Measurements from ENCODE around the gene SLC2A2.

The SLC2A2 gene

GRCh38 chr3:171028779-171029232 is 2.3 kb upstream of the SLC2A2 start:
- DNase-seq (ENCODE audit: low read depth): peak; percentile 81

- peak; percentile 91 for DNase-seq (ENCODE audit: low read depth)
These were observed 1.7 kb upstream of the SLC2A2 start for GRCh38 chr3:171028025-171028778.

GRCh38 chr3:171023566-171023965 is 3.0 kb downstream of the SLC2A2 start:
- DNase-seq (ENCODE audit: low read depth): no peak

- no peak for DNase-seq (ENCODE audit: low read depth)
These were observed 5.1 kb downstream of the SLC2A2 start for GRCh38 chr3:171021377-171021776.

DNA sequence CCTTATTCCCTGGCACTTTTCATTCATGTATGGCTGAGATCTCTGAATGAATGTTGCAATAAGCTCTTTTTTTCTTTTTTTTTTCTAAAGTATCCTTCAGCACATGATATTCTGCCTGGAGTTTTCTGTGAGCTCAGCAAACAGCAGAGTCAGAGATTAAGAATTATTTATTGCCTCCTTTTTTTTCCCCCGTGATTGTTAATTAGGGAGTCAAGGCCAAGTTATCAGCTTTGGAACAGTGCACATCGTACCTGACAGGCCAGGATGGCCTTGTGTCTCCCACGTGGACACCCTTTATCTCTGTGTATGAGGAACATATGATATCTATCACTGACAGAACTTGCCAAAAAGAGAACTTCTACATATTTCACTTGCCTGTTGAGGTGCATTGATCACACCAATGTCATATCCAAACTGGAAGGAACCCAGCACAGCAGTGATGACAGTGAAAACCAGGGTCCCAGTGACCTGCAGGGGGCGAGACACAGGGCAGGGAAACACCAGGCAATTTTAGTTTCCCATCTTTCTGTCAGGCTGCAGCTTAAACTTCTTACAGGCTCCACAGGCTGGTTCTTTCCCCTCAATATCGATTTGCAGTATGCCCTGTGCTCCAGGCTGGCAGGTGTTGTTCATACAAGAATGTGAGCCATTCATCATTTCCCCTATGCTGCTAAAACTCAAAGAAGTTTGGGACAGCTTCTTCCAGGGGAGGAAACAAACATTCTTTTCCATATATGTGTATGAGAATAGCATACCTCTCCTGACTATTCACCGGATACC is 8.2 kb downstream of the SLC2A2 start:
- no peak for DNase-seq (ENCODE audit: low read depth)

- DNase-seq (ENCODE audit: low read depth): no peak
These were observed 12.4 kb downstream of the SLC2A2 start for GRCh38 chr3:171013822-171014748.

DNA sequence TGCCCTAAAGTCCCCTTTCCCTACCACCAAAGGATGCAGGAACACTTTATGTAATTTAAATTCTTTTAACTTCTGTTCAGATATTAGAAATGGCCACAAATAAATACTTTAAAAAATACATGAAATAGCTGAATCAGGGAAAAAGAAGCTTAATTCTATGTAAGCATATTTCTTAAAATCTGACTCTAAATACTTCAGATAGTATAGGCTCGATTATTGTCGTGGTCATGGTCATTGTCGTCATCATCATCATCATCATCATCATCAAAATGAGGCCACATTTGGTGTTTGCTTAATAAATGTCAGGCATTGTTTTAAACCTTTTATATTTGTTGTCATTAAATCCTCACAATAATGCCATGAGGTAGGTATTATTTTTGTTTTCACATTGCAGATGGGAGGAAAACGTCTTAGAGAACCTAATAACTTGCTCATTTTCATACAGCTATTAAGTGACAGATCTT is 14.6 kb downstream of the SLC2A2 start:
- DNase-seq (ENCODE audit: low read depth): no peak

GRCh38 chr3:171011109-171011872 is 15.2 kb downstream of the SLC2A2 start:
- DNase-seq (ENCODE audit: low read depth): no peak

DNA sequence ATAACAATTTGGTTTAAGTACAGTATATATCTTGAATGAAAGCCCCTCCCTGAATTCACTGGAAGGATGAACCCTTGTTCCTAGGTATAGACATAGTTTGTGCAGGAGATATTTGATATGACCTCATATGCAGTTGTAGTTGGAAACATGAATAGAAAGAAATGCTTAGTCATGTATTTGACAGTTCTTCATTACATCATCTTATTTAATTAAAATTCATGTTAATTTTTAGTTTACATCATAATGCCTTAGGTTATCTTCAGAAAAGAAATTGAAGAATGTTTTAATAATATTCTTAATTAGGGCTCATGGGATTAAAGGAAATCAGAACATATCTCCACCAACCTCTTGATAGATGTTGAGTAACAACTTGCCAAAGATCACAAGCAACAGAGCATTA is 19.2 kb downstream of the SLC2A2 start:
- DNase-seq (ENCODE audit: low read depth): no peak

DNA sequence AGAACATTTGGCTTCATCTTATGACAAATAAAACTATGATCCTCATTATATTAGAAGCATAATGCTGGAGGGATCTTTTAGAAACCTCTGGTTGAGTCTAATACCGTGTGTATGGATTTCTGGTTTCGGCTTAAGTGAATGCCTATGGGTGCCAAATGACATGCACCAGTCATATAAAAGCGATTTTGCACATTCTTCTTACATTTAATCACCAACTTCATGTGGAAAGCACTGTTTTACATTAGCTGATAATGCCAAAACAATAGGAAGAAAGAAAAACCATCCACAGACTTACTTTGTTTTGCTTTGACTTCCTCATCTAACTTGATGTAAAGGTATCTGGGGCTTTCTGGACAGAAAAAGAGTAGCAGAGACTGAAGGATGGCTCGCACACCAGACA is 20.9 kb downstream of the SLC2A2 start:
- DNase-seq (ENCODE audit: low read depth): peak; percentile 42

DNA sequence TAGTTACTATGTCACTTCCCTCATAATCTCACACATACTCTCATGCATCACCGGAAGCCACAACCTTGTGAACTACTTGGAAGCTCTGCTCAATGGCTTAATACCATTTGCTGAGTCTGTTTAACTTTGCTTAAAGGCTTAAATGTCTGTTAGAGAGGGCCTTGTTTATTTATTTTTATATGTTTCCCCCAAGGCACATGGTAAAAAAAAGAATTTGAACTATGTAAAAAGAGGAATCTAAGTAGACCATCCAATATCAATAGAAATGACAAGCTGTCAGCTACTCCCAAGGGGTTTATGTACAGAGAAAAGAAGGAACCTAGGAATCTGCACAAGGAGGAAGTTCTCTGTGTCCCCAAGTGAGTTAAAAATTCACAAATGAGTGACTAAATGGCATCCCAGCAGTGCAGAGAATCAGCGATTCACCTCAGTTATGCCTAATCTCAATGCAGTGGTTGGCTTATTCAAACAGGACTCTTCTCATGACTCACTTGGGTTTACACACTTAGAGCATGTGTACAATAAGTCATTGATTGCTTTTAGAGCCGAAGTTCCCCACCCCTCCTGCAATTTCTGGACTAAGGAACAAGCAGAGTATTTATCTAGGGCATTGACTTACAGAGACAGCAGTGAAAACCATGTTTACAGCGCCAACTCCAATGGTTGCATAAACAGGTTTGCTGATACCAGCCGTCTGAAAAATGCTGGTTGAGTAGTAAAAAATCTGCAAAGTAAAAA is 24.4 kb downstream of the SLC2A2 start:
- DNase-seq (ENCODE audit: low read depth): peak; percentile 41

GRCh38 chr3:171001250-171001893 is 25.1 kb downstream of the SLC2A2 start:
- DNase-seq (ENCODE audit: low read depth): no peak

GRCh38 chr3:171000281-171000680 is 26.2 kb downstream of the SLC2A2 start:
- DNase-seq (ENCODE audit: low read depth): no peak

DNA sequence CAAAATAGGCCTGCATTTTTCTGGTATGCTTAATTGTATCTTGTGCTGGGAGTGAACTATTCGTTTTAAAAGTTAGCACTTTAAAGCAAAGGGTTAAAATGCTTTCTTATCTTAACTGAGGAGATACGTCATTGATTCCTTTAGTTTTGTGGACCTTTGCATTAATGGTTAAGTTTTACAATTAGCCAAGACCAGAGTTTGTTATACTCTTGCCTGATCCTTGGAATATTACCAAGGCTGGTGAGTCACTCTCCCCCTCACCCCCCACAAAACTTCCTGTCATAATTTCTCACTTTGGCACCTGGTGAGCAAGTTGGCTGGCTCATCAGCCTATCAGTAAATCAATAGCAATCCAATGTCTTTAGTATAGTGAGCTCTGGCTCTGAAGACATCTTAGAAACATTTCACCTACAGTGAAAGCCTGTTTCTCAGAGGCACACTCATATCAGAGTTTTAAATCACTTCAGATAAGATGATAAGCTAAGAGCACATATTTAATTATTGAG is 26.7 kb downstream of the SLC2A2 start:
- DNase-seq (ENCODE audit: low read depth): peak; percentile 30

DNA sequence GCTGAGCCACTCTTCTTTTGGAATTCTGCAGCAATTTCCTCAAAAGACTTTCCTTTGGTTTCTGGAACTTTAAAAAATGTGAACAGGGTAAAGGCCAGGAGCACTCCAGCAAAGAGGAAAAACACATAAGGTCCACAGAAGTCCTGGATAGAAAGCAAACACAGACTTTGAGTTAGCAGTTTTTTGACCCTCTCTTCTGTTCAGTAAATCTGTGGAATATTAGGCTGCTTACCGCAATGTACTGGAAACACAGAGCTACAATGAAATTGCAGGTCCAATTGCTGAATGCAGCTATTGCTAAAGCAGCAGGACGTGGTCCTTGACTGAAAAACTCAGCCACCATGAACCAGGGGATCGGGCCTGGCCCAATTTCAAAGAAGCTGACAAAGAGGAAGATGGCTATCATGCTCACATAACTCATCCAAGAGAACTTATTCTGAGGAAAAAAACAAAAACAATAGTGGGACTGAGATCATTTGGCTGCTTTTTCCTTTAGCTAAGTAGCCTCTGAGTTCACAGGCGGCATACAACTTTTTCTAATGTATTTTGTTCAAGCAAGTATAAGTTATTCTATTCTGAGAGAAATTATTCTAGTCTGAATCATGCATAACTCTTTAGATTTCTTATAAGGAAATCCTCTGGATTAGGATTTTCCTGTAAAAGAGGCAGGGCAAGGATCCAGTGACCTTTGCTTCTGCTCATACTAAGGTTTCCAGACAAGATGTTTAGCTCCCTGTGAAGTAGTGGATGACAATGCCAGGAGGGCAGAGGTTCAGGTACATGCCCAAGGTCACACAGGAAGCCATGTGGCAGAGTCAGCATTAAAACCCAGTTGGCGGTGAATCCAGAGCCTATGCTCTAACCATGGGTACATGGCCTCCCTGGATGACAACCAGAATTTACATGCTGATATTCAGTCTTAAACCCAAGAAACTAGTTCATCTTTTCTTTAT is 28.3 kb downstream of the SLC2A2 start:
- peak; percentile 59 for DNase-seq (ENCODE audit: low read depth)

GRCh38 chr3:170992854-170993253 is 33.7 kb downstream of the SLC2A2 start:
- no peak for DNase-seq (ENCODE audit: low read depth)

- DNase-seq (ENCODE audit: low read depth): no peak
These were observed 34.9 kb downstream of the SLC2A2 start for GRCh38 chr3:170991664-170992063.

DNA sequence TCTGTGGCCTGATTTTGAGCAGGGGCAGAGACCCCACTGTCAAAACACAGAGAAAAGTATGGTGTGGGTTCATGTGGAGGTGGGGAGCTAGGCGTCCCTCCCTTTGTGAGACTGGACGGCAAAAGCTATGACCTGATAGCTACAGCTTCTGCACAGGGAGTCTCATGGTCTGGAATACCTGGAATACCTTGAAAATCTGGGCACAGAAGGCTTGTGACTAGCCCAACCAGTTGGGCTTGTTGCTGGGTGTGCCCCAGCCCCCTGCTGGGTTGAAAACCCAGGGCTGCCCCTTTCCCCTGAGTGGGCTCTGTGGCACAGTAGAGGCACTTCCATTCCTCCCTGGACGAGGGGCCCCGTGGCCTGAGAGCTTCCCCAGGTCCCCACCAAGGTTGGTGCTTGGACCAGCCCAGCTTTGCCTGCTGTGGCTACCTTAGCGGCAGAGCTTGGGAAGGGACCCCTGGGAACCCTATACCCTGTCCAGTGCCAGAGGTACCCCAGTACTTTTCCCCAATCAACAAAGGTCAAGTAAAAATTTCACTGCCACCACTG is 37.3 kb downstream of the SLC2A2 start:
- DNase-seq (ENCODE audit: low read depth): no peak
